Measurements from ENCODE around the gene MACROD1. TPM values are rescaled to one million over a fixed set of nuclear protein-coding genes. Genes with fewer than 3 reads are reported as not detected.
"Not testable (repeated sequence)": the region's sequence is repeated elsewhere in the genome, so short reads cannot be mapped to it uniquely, and the experiment has no call there.

Gene MACROD1
- total and polyA plus RNA-seq, 7 donors = 147 to 281 (median 180) TPM

- Histone ChIP-seq H3K4me1 (peaks cover 18% of the 10 kb centered on the region), H3K27ac (peak within 1 kb of the TSS; percentile 100), H3K4me3 (peak within 1 kb of the TSS; percentile 100), H3K36me3 (ENCODE audit: insufficient read depth in 1 of 2, low read depth in 1 of 2) (peaks cover 0 to 19% of the 10 kb centered on the region in 2 donors), H3K27me3 (ENCODE audit: insufficient read depth in 3 of 3, low read length in 2 of 3) (peaks cover 0 to 1% (median 0%) of the 10 kb centered on the region in 3 donors), H3K9me3 (no peaks in the 10 kb centered on the region)
- intact Hi-C loops (cut with DNase I) = no loop called here
- DNase-seq (peak; percentile 96 to 98), ATAC-seq (peak; percentile 93 to 96 (median 95))
- TF ChIP-seq CTCF (IDR thresholded peaks at IDR 0.05) = no peak
- WGBS, 3 donors = 0 to 1% (median 0%) methylated on average over 63 to 67 of the region's 67 CpGs
These were observed 191.4 kb downstream of the MACROD1 start, which contains the start of gene COX8A for GRCh38 chr11:63974259-63975143. TSS of gene COX8A (plus strand) at chr11:63974620. CDS start at chr11:63974681, 61 bp downstream.

- intact Hi-C loops (cut with DNase I); ATAC-seq; H3K9me3 ChIP-seq; H3K27ac ChIP-seq; H3K27me3 ChIP-seq (ENCODE audit: insufficient read depth in 3 of 3, low read length in 2 of 3); DNase-seq: not testable (repeated sequence)
- Histone ChIP-seq H3K36me3 (ENCODE audit: insufficient read depth in 1 of 2, low read depth in 1 of 2) (peaks cover 0 to 13% of the 10 kb centered on the region in 2 donors), H3K4me3 (peak overlapping the region; percentile 100), H3K4me1 (peaks cover 18% of the 10 kb centered on the region)
- 55 to 60% (median 56%) methylated on average over 18 of the region's 18 CpGs for WGBS, 3 donors
These were observed 192.0 kb downstream of the MACROD1 start for GRCh38 chr11:63973912-63974258.

DNA sequence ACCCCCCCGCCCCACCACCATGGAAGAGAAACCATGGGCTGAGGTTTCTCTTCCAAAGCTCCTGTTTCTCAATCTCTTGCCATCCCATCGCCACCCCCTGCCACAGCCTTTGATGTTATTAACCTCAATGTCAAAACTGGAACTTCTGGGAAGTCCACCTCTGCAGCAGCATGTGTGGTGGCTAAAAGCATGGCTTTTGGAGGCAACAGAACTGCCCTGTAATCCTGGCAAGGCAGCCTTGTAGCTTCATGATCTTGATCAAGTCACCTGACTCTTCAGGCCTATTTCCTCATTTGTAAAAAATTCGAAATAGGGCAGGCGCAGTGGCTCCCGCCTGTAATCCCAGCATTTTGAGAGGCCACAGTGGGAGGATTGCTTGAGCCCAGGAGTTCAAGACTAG, 195.0 kb downstream of the MACROD1 start:
- 76 to 80% (median 78%) methylated on average over 5 of the region's 5 CpGs for WGBS, 3 donors
- no peak for ATAC-seq
- TF ChIP-seq CTCF (IDR thresholded peaks at IDR 0.05) = no peak

DNA sequence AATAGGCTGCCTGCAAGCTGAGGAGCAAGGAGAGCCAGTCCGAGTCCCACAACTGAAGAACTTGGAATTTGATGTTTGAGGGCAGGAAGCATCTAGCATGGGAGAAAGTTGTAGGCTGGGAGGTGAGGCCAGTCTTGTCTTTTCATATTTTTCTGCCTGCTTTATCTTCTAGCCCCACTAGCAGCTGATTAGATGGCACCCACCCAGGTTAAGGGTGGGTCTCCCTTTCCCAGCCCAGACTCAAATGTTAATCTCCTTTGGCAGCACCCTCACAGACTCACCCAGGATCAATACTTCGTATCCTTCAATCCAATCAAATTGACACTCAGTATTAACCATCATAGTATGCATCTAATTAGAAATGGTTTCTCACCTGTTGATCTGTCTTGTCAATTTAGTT, 196.5 kb downstream of the MACROD1 start:
- Histone ChIP-seq H3K27ac (no peak overlapping the region), H3K36me3 (ENCODE audit: insufficient read depth in 1 of 2, low read depth in 1 of 2) (no peaks in the 10 kb centered on the region), H3K4me3 (no peak overlapping the region), H3K27me3 (ENCODE audit: insufficient read depth in 3 of 3, low read length in 2 of 3) (peaks cover 0 to 1% (median 0%) of the 10 kb centered on the region in 3 donors), H3K9me3 (no peaks in the 10 kb centered on the region), H3K4me1 (no peaks in the 10 kb centered on the region)
- ATAC-seq = no peak
- intact Hi-C loops (cut with DNase I) = no loop called here
- WGBS, 3 donors = 71 to 96% (median 76%) methylated on average over 2 of the region's 2 CpGs
- DNase-seq = no peak
- TF ChIP-seq CTCF (IDR thresholded peaks at IDR 0.05) = no peak

More for the DNA sequence above, 195.0 kb downstream of the MACROD1 start:
- Histone ChIP-seq H3K4me3 (no peak overlapping the region), H3K36me3 (ENCODE audit: insufficient read depth in 1 of 2, low read depth in 1 of 2) (peaks cover 0 to 2% of the 10 kb centered on the region in 2 donors), H3K4me1 (peaks cover 7% of the 10 kb centered on the region), H3K9me3 (no peaks in the 10 kb centered on the region), H3K27me3 (ENCODE audit: insufficient read depth in 3 of 3, low read length in 2 of 3) (peaks cover 0 to 1% (median 0%) of the 10 kb centered on the region in 3 donors), H3K27ac (no peak overlapping the region)
- no peak for DNase-seq
- intact Hi-C loops (cut with DNase I) = no loop called here

DNA sequence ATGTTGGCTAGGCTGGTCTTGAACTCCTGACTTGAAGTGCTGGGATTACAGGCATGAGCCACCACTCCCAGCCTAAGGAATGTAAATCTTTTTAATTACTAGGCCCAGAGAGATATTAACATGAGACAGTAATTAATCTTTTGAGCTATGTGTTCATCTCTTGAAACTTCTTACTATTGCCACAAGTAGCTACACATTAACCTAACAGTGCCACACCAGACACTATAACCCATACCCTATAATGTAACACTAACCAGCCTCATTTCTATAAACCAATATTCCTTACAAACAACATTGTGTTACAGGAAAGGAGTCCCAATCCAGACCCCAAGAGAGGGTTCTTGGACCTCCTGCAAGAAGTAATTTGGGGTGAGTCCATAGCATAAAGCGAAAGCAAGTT, 199.5 kb downstream of the MACROD1 start:
- no peak overlapping the region for H3K4me3 ChIP-seq
- intact Hi-C loops (cut with DNase I) = no loop called here
- H3K9me3 ChIP-seq = no peaks in the 10 kb centered on the region
- H3K27me3 ChIP-seq (ENCODE audit: insufficient read depth in 3 of 3, low read length in 2 of 3) = peaks cover 0 to under 1% (median 0%) of the 10 kb centered on the region in 3 donors
- H3K36me3 ChIP-seq (ENCODE audit: insufficient read depth in 1 of 2, low read depth in 1 of 2) = no peaks in the 10 kb centered on the region
- no peak for DNase-seq
- ATAC-seq = no peak
- no peaks in the 10 kb centered on the region for H3K4me1 ChIP-seq
- WGBS, 3 donors = 97 to 100% (median 97%) methylated on average over 1 of the region's 1 CpG
- no peak for TF ChIP-seq CTCF (IDR thresholded peaks at IDR 0.05)
- no peak overlapping the region for H3K27ac ChIP-seq

DNA sequence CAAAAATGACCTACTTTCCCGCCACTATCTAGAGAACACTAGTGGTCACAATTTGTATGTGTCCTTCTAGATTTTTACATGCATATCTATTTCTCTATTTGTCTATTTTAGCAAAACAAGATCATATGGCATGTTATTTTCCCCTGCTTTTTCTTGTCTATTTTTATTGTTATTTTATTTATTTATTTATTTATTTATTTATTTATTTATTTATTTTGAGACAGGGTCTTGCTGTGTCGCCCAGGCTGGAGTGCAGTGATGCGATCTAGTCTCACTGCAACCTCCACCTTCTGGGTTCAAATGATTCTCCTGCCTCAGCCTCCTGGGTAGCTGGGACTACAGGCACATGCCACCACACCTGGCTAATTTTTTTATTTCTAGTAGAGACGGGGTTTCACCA, 202.0 kb downstream of the MACROD1 start:
- intact Hi-C loops (cut with DNase I); H3K4me1 ChIP-seq; DNase-seq; H3K9me3 ChIP-seq; H3K4me3 ChIP-seq; ATAC-seq; H3K27me3 ChIP-seq (ENCODE audit: insufficient read depth in 3 of 3, low read length in 2 of 3); H3K27ac ChIP-seq; H3K36me3 ChIP-seq (ENCODE audit: insufficient read depth in 1 of 2, low read depth in 1 of 2): not testable (repeated sequence)
- 93 to 96% (median 95%) methylated on average over 4 of the region's 4 CpGs for WGBS, 3 donors

All from psoas muscle (tissue), 8 donors.